ENCODE data around the gene ITPR1.
"Not testable (repeated sequence)": the region's sequence is repeated elsewhere in the genome, so short reads cannot be mapped to it uniquely, and the experiment has no call there.

Gene ITPR1

DNA sequence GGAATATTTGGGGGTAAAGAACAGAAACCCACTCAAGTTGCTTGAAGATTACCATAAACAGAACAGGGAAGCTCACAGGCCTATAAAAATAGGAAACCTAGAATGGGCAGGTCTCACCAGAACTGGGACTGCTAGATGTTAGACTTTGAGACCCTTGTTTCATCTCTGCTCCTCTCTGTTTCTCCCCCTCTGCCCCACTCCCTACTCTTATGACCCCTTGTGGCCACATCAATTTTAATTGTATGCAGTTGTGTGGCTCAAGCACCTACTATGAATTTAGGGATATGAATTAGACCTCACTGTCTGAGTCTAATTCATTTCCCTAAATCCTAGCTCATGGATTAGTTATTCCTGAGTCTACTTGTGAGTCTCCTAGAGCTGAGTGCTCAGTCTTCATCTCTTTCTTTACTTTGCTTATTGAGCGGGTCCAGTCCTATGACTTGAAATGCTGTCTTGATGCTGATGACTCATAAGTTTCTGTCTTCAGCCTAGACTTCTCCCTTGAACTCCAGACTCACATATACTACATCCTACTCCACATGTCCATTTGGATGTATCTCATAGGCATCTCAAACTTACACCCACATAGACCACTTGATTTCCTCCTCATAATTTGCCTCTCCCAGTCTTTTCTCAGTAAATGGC is 78.7 kb downstream of the ITPR1 start:
- no peak for DNase-seq (ENCODE audit: low read depth)

DNA sequence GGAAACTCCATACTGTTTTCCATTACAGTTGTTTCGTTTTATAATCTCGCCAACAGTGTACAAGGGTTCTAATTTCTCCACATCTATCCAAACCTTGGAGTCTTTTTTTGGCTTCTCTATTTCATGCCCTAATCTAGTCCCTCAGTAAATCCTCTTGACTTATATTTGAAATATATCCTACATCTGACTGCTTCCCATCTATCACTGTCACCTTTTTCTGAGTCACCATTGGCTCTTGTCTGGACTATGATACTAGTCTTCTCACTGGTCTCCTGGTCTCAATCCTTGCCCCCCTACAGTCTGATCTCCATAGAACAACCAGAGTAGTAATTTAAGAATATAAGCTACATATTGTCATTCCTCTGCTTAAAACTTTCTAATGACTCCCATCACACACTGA is 80.0 kb downstream of the ITPR1 start:
- DNase-seq (ENCODE audit: low read depth): no peak

- no peak for DNase-seq (ENCODE audit: low read depth)
These were observed 81.3 kb downstream of the ITPR1 start for GRCh38 chr3:4574426-4574965.

GRCh38 chr3:4575381-4575780 is 82.2 kb downstream of the ITPR1 start:
- no peak for DNase-seq (ENCODE audit: low read depth)

DNA sequence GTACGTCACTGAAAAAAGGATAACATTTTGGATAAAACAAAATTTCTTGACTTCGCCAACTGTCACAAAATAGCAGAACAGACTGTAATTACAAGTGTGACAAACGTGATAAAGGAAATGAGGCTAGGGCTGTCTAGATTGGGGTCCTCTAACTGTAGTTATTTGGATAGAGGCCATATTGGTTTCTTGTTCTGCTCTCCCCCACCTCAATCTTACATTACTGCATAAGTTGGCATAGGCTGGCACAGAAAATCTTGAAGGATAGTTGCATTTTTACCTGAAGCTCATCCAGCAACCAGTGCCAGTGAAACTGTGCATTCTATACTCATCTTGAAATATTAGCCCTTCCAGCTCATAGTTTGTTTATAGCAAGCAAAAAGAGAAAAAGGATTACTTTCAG is 84.6 kb downstream of the ITPR1 start:
- DNase-seq (ENCODE audit: low read depth): no peak

DNA sequence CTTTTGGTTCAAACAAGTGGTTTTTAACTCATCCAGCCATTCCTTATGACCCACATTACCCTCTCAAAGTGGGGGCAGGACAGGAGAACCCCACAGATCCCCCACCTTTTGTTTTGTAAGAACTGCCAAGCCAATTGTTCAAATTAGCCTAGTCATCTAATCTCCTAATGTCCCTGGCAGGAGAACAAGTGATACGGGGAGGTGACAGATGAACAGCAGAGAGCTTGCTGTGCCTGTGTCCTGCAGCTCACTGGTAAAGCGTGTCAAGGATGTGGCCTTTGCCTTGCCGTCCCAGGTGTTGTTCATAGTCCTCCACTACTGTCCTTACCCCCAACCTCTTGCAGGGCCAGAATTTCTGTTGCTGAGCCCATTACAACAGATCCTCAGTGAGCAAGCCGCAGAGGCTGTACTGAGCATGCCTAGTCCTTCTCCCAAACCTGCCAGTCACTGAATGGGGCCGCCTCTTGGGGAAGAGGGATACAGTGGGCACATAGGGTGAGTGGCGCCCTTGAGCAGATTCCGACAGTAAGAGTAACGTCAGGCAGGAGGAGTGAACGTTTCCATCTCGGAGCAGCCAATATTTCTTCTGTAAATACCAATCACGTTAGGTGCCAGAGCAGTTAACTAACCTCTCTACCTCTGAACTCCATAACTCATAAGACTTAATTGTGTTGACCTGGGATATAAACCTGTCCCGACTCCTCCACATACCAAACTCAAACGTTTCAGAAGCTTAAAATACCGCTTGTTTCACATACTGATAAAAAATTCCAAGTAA is 87.4 kb downstream of the ITPR1 start:
- DNase-seq (ENCODE audit: low read depth): no peak

DNA sequence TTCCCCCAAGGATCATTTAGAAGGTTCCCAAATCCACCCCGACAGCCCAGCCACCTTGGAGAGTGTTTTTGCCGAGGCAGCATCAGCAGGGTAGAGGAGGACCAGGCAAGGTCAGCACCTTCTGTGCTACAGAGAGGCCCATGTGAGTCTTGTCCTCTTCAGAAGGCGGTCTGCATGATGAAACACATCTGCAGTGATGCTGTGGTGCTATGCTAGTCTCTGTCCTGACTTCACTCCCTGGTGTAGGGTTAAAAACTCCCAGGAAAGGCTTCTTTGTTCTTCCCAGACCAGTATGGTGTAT is 87.9 kb downstream of the ITPR1 start:
- no peak for DNase-seq (ENCODE audit: low read depth)

GRCh38 chr3:4581498-4581897 is 88.3 kb downstream of the ITPR1 start:
- no peak for DNase-seq (ENCODE audit: low read depth)

- DNase-seq (ENCODE audit: low read depth): no peak
These were observed 88.9 kb downstream of the ITPR1 start for GRCh38 chr3:4581920-4582611.

GRCh38 chr3:4582624-4583023 is 89.5 kb downstream of the ITPR1 start:
- DNase-seq (ENCODE audit: low read depth): no peak

DNA sequence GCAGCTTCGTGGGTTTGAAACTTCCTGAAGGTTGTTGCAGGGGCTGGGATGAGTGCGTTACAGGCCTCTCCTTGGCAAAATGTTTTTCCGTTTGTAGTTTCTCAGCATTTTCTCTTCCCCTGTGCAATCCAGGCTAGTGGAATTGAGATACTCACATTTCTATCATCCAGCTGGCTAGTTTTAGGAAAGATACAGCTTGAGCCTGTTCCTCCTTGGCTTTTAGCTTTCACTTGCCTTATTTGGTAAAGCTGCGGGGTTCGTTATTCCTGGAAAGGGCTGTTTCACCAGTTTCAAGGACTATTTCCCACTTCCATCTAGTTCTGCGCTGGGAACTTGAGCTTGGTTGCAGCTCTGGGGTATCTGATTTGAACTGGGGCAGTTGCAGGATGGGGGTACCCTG is 90.3 kb downstream of the ITPR1 start:
- no peak for DNase-seq (ENCODE audit: low read depth)

GRCh38 chr3:4584456-4585249 is 91.5 kb downstream of the ITPR1 start:
- DNase-seq (ENCODE audit: low read depth): no peak

GRCh38 chr3:4586381-4586780 is 93.2 kb downstream of the ITPR1 start:
- DNase-seq (ENCODE audit: low read depth): no peak

DNA sequence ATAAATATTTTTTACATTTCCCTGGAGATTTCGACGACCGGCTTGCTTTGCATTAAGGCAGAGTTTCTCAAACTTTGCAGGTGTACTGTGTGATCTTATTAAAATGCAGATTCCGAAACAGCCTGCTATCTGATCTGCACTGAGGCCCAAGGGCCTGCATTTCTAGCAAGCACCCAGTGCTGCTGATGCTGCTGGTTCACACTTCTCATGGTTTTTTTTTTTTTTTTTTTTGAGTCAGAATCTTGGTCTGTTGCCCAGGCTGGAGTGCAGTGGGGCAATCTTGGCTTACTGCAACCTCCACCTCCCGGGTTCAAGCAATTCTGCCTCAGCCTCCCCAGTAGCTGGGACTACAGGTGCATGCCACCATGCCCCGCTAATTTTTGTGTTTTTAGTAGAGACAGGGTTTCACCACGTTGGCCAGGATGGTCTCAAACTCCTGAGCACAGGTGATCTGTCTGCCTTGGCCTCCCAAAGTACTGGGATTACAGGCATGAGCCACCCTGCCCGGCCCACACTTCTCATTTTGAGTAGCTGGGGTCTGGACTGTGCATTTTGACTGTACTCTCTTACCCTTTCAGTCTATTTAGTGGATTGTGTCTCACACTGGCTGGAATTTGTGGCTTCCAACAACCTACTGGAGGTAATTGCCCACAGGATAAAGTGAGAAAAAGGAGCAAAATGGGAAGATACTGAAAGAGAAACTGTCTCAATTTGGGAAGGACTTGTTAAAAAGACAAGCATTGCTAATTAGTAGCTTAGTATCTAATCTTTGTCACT is 94.1 kb downstream of the ITPR1 start:
- DNase-seq (ENCODE audit: low read depth): no peak

- no peak for DNase-seq (ENCODE audit: low read depth)
These were observed 94.6 kb downstream of the ITPR1 start for GRCh38 chr3:4587838-4588105.

GRCh38 chr3:4588466-4588865 is 95.3 kb downstream of the ITPR1 start:
- no peak for DNase-seq (ENCODE audit: low read depth)

DNA sequence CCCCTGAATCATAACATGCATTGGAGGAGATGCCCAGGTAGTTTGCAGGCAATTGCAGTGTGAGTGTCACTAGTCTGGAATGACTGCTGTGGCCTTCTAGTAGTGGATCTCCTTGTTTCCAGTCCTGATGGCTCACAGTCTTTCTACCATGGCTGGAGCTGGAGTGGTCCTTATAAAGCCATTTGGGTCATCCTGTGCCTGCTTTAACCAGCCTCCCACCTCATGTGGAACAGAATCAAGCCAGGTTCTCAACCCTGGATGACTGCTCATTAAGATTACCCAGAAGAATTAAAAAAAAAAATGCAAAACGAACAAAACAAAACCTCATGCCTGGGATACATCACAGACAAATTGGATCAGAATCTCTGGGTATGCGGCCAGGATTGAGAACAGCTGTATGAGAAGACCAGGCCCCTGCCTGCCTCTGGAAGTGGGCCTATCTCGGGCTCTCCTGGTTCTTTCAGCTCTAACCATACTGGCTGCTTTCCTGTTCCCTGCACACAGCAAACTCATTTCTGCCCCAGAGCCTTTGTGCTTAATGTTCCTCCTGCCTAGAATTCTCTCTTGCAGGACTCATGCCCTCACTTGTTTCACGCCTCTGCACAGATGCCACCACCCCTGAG is 96.4 kb downstream of the ITPR1 start:
- no peak for DNase-seq (ENCODE audit: low read depth)

DNA sequence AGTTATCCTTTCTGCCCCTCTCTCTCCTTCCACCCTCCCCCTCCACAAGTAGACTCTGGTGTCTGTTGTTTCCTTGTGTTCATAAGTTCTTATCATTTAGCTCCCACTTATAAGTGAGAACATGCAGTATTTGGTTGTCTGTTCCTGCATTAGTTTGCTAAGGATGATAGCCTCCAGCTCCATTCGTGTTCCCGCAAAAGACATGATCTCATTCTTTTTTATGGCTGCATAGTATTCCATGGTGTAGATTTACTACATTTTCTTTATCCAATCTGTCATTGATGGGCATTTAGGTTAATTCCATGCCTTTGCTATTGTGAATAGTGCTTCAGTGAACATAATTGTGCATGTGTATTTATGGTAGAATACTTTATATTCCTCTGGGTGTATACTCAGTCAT is 97.7 kb downstream of the ITPR1 start:
- not testable (repeated sequence) for DNase-seq (ENCODE audit: low read depth)

DNA sequence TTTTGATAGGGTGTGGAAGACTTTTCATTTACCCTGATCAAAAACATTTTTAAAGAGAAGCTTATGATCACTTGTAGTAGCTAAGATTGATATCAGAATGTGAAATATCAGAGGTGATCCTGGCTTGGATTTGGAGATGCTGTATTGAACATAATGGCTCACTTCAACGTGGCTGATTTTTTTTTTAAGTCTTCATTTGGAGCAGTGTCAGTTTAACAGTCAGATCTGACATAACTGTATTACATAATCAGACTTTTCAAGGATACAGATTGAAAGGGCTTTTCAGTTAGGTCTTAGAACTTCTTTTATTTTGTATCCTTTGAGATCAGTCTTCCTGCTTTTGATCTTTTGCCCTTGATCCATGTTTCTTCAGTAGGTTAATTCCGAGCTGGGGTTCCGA is 98.5 kb downstream of the ITPR1 start:
- no peak for DNase-seq (ENCODE audit: low read depth)

GRCh38 chr3:4593014-4593413 is 99.9 kb downstream of the ITPR1 start:
- DNase-seq (ENCODE audit: low read depth): no peak

DNA sequence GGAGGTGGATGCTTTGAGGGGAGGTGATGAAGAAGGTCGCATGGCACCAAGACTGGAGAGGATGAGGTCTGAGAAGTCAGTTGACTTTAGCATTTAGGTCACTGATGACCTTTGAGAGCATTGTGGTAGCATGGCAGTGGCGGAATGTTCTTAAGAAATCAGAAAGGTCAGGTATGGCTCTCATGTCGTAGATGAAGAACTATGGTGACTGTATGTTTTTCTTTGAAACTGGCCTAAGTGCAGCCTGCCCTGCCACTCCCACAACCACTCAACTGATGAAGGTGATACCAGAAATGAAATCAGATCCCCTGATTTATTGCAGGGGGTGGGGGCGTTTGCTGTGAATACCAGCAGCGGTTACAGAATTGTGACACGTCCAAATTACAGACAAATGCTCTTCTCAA is 102.6 kb downstream of the ITPR1 start:
- no peak for DNase-seq (ENCODE audit: low read depth)

Measured in HS-27A (cell line).